Large intestine (tissue), 3 donors: ENCODE results near the gene FARP1. TPM values are rescaled to one million over a fixed set of nuclear protein-coding genes. Genes with fewer than 3 reads are reported as not detected.

Source experiments
- DNase-seq, 2 donors: peaks; one replicate each; pipeline versions ENCODE4 v3.0.0 to v3.0.0-alpha.2; 2013
- H3K27ac ChIP-seq: one replicate; pipeline ENCODE4 v1.5.1; 2013; ENCODE audit warnings: low read length
- H3K27me3 ChIP-seq: 2 replicates; pipeline ENCODE4 v1.6.1; 2013; ENCODE audit warnings: low read length; ENCODE audit not compliant: control insufficient read depth, insufficient read depth
- H3K36me3 ChIP-seq: 2 replicates; pipeline ENCODE4 v1.6.1; 2013; ENCODE audit warnings: low read length; ENCODE audit not compliant: control insufficient read depth, insufficient read depth
- H3K4me1 ChIP-seq: one replicate; pipeline ENCODE4 v1.6.1; 2013; ENCODE audit warnings: low read length; ENCODE audit not compliant: control insufficient read depth, insufficient read depth
- H3K4me3 ChIP-seq: one replicate; pipeline ENCODE4 v1.5.1; 2013; ENCODE audit warnings: low read length
- H3K9me3 ChIP-seq: one replicate; pipeline ENCODE4 v1.6.1; 2013; ENCODE audit warnings: mild to moderate bottlenecking, low read depth, low read length, moderate library complexity; ENCODE audit not compliant: control insufficient read depth
- WGBS: methylation state at CpG from one replicate; pipeline ENCODE4 v1.1.5; 2013; ENCODE audit warnings: low lambda C conversion rate; ENCODE audit not compliant: insufficient coverage; 5-methylcytosine and 5-hydroxymethylcytosine counted together
- polyA plus RNA-seq: library from polyadenylated mRNA; unstranded; fragments of 120-200 nt; gene quantifications from one replicate; pipeline ENCODE4 v1.2.1, GENCODE V29; 2013

Gene FARP1
- polyA plus RNA-seq, 1 donor = 27.6 TPM

DNA sequence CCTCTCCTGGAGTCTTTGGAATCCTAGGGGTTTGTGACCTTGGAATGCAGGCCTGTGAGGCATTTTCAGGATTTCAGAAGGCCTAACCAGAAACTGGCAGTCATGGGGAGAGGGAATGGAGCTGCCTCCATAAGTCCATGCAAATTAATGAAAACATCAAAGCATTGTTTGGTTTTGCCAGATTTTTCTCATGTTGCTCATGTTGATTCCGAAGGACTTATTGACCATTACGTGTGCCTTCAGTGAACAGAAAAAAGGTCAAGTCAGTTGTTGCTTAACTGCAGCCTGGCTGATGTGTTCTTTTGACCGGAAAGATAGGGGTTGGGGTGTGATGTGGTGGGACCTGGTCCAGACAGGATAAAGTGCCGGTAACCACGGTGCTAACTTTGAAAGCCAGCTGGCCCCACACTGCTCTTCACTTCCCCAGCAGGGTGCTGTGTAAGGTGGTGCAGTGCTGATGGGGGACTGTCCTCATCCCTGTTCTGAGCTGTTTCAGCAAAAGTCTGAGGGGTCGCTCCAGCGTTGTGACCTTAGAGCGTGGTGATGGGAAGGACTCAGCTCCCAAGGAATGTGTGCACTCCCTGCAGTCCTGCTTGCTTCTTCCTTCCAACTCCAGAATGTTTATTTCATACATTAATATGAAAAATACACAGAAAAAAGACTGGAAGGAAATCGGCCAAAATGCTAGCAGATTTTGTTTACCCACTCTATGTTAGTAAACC lies 30.7 kb downstream of the FARP1 start:
- Histone ChIP-seq H3K27me3 (no peaks in the 10 kb centered on the region), H3K4me1 (peaks cover 13% of the 10 kb centered on the region), H3K9me3 (peaks cover 8% of the 10 kb centered on the region), H3K27ac (no peak overlapping the region), H3K4me3 (no peak overlapping the region), H3K36me3 (no peaks in the 10 kb centered on the region)
- no peak for DNase-seq
- 70% methylated on average over 2 of the region's 9 CpGs for WGBS

DNA sequence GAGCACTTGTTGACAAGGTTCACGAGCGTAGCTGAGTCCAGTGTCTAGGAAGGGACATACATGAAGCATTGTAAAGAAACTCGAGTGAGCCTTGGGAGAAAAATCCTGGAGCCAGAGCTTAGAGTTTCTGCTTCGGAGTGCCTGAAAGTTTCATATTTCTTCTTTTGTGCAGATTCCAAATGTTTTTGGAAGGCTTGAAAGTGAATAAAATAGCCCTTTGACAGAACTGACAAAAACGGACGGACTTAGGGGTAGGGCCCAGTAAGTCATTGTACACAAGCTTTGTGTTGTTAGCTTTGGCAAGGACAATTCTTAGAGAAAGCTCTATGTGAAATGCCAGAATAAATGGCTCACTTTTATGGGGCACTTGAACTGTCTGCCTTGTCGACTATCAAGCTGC lies 31.4 kb downstream of the FARP1 start:
- WGBS = 88% methylated on average over 4 of the region's 7 CpGs
- Histone ChIP-seq H3K27ac (no peak overlapping the region), H3K4me3 (no peak overlapping the region), H3K36me3 (no peaks in the 10 kb centered on the region), H3K27me3 (no peaks in the 10 kb centered on the region), H3K4me1 (peaks cover 13% of the 10 kb centered on the region), H3K9me3 (peaks cover 8% of the 10 kb centered on the region)
- DNase-seq = no peak

DNA sequence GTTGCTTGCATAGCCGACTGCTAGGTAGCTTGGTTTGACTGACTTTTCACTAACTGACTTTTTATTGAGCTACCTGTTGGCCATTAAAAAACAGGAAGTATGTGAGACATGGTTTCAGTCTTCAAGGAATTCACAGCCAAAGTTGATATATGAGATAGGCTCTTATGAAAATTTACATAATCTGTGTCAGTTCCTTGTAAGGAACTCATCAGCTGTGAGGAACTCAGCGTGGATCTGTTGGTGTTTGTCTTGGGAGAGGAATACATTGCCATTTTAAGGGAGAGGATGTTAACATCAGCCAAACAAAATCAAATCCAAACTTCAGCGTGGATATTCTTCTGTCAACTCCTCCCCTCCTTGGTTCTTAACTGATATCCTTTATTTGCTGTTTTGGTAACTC lies 32.1 kb downstream of the FARP1 start:
- Histone ChIP-seq H3K36me3 (no peaks in the 10 kb centered on the region), H3K4me3 (no peak overlapping the region), H3K27ac (no peak overlapping the region), H3K27me3 (no peaks in the 10 kb centered on the region), H3K9me3 (peaks cover 8% of the 10 kb centered on the region), H3K4me1 (peaks cover 13% of the 10 kb centered on the region)
- no peak for DNase-seq
- no CpG with 5 or more reads among the region's 3 CpGs for WGBS

DNA sequence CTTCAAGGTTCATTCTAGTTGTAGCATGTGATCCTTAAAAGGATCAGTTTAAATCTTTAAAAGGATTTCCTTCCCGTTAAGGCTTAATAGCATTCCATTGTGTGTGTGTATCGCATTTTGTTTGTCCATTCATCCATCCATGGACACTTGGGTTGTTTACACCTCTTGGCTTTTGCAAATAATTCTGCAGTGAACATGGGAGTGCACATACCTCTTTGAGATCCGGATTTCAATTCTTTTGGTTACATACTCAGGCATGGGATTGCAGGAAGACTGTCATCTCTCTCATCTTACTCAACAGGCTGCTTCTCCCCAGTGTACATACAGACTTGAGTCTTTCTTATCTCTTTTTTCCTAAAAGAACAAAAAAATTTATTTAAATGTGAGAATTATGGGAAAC lies 32.9 kb downstream of the FARP1 start:
- Histone ChIP-seq H3K27ac (no peak overlapping the region), H3K27me3 (no peaks in the 10 kb centered on the region), H3K9me3 (peaks cover 8% of the 10 kb centered on the region), H3K36me3 (no peaks in the 10 kb centered on the region), H3K4me1 (peaks cover 13% of the 10 kb centered on the region), H3K4me3 (no peak overlapping the region)
- no peak for DNase-seq
- WGBS = 60% methylated on average over 1 of the region's 3 CpGs

DNA sequence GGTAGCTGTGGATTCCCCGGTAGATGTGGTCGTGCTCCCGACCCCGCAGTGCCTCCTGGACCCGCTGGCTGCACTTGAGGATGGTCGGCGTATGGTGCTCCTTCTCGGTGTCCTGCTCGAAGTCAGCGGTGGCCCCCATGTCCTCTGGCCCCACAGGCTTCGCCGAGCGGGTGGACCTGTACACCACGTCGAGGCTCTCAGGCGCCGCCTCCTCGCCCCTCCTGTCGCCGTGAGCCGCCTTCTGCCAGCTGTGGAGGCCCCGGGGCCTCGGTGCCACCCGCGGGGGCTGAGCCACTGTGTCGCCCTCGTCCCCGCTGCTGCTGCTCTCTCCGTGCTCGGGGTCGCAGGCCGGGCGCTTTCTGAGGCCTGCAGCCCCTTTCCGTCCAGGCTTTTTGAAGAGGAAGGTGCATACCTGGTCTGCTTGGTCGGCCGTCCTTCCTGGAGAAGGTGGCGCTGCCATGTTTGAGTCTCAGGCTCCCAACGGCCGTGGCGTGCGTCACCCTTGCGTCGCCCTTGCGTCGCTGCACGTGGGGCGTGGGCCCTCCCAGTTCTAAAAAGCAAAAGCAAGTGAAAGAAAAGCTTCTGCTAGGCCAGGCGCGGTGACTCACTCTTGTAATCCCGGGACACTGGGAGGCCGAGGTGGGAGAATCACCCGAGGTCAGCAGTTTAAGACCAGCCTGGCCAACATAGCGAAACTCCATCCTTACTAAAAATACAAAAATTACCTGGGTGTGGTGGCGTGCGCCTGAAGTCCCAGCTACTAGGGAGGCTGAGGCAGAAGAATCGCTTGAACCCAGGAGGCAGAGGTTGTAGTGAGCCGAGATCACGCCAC lies 34.1 kb downstream of the FARP1 start, which contains the start of gene RNF113B:
Gene RNF113B (minus strand): TSS at position 493 of the 832 bp plus-strand sequence. CDS start 33 bp downstream, at position 460.
- H3K27me3 ChIP-seq = no peaks in the 10 kb centered on the region
- H3K4me1 ChIP-seq = peaks cover 9% of the 10 kb centered on the region
- H3K36me3 ChIP-seq = no peaks in the 10 kb centered on the region
- H3K27ac ChIP-seq = no peak within 1 kb of the TSS
- H3K4me3 ChIP-seq = no peak within 1 kb of the TSS
- H3K9me3 ChIP-seq = peaks cover 8% of the 10 kb centered on the region
- no CpG with 5 or more reads among the region's 58 CpGs for WGBS
- no peak for DNase-seq

DNA sequence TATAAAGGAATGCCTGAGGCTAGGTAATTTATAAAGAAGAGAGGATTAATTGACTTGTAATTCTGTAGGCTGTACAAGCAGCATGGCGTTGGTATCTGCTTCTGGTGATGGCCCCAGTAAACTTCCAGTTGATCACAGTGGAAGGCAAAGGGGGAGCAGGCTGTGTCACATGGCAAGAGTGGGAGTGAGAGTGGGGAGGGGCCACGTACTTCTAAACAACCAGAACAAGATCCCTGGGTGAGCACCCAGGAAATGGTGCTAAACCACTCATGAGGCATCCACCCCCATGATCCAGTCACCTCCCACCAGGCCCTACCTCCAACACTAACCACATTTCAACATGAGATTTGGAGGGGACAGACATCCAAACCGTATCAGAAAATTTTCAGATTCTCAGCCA lies 37.2 kb downstream of the FARP1 start:
- Histone ChIP-seq H3K27me3 (no peaks in the 10 kb centered on the region), H3K9me3 (peaks cover 8% of the 10 kb centered on the region), H3K4me3 (no peak overlapping the region), H3K4me1 (no peaks in the 10 kb centered on the region), H3K36me3 (no peaks in the 10 kb centered on the region), H3K27ac (no peak overlapping the region)
- DNase-seq = no peak
- no CpG with 5 or more reads among the region's 3 CpGs for WGBS

DNA sequence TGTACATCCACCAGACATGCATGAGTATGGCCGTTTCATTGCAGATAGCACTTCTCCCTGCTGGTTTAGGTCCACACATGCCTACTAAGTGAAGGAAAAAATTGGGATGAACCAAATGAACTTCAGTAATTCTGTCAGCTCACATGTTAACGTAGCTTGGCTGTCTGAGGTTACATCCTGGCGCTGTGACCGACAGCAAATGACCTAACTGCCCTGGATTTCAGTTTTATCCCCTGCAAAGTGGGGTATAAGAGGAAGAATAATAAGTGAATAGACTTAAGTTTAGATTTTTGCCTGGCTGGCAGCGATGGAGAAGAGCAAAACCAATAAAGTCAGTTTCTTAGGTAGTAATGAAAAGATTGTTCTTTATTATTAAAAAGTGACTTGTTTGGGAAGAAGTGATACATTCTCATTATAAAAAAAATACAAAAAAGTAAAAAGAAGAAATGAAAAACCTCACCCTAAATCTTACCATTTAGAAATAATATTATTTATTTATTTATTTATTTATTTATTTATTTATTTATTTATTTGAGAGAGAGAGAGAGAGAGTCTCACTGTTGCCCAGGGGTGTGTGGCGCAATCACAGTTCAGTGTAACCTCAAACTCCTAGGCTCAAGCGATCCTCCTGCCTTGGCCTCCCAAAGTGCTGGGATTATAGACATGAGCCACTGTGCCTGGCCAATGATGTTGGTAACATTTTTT lies 38.4 kb downstream of the FARP1 start:
- Histone ChIP-seq H3K27me3 (no peaks in the 10 kb centered on the region), H3K4me1 (no peaks in the 10 kb centered on the region), H3K27ac (no peak overlapping the region), H3K36me3 (no peaks in the 10 kb centered on the region), H3K4me3 (no peak overlapping the region), H3K9me3 (peaks cover 8% of the 10 kb centered on the region)
- WGBS = 100% methylated on average over 1 of the region's 7 CpGs
- no peak for DNase-seq

DNA sequence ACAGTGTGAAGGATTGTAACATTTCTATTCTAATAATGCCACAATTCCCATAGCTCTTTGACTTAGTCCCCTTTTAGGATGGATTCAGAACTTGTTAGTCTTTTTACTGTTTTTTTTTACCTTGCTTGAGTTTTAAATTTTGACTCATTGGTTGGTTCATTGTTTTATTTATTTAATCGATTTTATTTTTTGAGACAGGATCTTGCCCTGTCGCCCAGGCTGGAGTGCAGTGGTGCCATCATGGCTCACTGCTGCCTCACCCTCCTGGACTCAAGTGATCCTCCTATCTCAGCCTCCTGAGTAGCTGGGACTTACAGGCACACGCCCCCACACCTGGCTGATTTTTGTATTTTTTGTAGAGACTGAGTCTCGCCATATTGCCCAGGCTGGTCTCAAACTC lies 39.3 kb downstream of the FARP1 start:
- no peak overlapping the region for H3K27ac ChIP-seq
- no peak overlapping the region for H3K4me3 ChIP-seq
- H3K4me1 ChIP-seq = no peaks in the 10 kb centered on the region
- H3K36me3 ChIP-seq = no peaks in the 10 kb centered on the region
- DNase-seq = no peak
- peaks cover under 1% of the 10 kb centered on the region for H3K9me3 ChIP-seq
- H3K27me3 ChIP-seq = no peaks in the 10 kb centered on the region
- WGBS = no CpG with 5 or more reads among the region's 4 CpGs

DNA sequence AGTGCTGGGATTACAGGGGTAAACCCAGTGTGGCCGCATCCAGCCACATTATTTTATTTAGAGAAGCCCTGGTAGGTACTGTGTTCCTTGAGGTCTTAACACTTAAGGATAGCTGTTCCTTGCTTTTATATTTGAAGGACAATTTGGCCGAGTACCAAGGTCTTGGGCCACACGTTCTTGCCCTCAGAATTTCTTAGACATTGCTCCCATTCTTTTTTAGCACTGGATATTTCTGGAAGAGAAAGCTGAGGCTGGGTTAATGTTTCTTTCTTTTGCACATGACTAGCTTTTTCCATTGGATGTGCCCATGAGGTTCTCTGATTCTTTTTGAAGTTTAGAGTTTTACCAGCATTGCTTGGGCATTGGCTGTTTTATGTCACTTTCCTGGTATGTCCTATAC lies 39.7 kb downstream of the FARP1 start:
- H3K36me3 ChIP-seq = no peaks in the 10 kb centered on the region
- no peak overlapping the region for H3K4me3 ChIP-seq
- no peaks in the 10 kb centered on the region for H3K4me1 ChIP-seq
- no peak overlapping the region for H3K27ac ChIP-seq
- 100% methylated on average over 1 of the region's 3 CpGs for WGBS
- no peak for DNase-seq
- no peaks in the 10 kb centered on the region for H3K9me3 ChIP-seq
- no peaks in the 10 kb centered on the region for H3K27me3 ChIP-seq

DNA sequence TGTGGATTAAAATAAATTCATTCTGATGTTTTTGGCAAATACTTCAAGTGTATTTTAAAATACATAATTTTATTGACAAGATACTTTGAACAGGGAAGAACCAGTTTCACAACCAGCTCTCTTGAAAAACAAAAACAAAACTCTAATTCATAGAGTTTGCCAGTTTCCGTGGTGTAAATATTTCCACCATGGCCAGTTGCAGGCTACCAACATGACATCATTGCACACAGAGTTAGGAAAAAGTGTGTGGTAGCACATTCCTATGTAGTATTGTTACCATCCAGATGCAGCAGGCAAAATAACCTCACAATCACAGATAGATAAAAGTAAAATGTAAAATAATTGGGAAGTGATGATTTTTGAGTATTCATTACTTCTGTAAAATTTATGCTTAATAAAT lies 41.9 kb downstream of the FARP1 start:
- WGBS = no CpG with 5 or more reads among the region's 1 CpG

More for the DNA sequence above, 41.9 kb downstream of the FARP1 start:
- Histone ChIP-seq H3K27ac (no peak overlapping the region), H3K4me3 (no peak overlapping the region), H3K27me3 (no peaks in the 10 kb centered on the region), H3K36me3 (no peaks in the 10 kb centered on the region), H3K4me1 (no peaks in the 10 kb centered on the region), H3K9me3 (no peaks in the 10 kb centered on the region)
- no peak for DNase-seq
